Skin epidermis (tissue), 12 donors: ENCODE measurements around the gene NMRK1.

Experiments used
- H3K27ac ChIP-seq, 21 experiments: fragments of 200-600 bp; sonication (generic) in 11 of 21; one replicate each; pipeline ENCODE4 v1.5.0; 2020; ENCODE audit warnings: mild to moderate bottlenecking in 3 of 21, inconsistent platforms in 2 of 21, moderate library complexity in 2 of 21
- H3K4me3 ChIP-seq, 7 experiments: fragments of 200-600 bp; sonication (generic) in 2 of 7; one replicate each; pipeline ENCODE4 v1.5.0; 2020; ENCODE audit warnings: inconsistent platforms in 2 of 7, mild to moderate bottlenecking in 2 of 7, moderate library complexity in 1 of 7

NMRK1 gene

DNA sequence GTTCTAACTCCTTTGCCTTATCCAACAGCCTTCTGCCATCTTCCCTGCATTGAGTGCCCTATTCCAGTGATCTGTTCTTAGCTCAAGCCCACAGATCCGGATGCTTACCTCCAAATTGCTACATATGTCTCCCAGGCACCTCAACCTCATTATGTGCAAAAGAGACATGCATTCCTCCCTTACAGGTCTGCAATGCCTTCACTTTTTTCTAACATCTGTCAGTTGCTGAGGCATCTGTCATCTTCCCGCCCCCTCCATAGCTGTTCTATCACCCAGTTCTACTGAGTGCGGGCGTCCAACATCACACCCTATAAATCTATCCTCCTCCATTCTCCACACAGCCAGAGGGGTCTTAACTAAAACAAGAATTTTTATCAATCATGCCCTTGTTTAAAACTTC is 20.1 kb downstream of the NMRK1 start:
- no peak overlapping the region for H3K4me3 ChIP-seq
- no peak overlapping the region for H3K27ac ChIP-seq

DNA sequence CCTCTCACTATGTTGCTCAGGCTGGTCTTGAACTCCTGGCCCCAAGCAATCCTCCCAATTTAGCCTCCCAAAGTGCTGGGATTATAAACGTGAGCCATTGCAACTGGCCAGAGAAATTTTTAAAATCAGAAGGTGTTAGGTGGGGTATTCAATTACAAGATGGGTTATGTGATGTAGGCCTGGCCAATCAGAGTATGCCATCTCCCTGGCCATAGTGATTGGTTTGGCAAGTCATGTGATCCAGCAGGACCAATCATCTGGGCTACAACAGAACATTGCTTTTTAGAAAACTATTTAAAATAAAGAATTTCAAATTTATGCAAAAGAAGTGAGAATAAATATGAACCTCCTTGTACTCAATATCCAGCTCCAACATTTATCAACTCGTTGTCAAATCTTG is 22.4 kb downstream of the NMRK1 start:
- no peak overlapping the region for H3K27ac ChIP-seq
- H3K4me3 ChIP-seq: no peak overlapping the region

DNA sequence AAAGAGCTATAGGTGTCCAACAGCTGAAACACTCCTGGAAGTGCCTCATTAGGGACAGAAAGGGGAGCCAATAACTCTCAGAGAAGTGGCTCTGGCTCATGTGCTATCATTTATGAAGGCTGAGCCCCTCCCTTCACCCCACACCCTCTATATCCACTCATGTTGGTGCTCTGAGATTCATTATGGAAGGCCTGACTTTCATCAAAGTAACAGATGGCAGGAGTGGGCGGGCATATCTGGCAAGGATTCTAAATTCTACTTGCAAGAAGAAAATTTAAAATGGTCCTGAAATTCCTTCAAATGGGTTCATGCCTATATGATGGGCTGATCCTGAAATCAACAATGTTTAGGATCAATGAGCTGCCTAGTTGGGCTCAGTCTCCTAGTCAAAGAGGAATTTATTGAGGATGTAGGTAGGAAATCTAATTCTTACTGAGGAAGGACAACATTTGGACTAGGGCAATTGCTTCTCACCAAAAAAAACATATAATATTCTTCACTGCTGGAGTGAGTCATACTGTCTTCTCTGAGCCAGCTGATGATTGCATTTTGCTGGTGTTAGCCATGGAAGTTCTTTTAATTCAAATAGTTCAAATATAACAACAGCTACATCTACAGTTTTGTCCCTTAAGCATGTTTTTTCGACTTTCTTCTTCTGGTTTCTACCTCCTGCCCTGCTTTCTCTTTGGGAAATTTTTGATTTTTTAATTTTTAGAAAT is 23.5 kb downstream of the NMRK1 start:
- Histone ChIP-seq H3K4me3 (no peak overlapping the region), H3K27ac (peak overlapping the region in 9 of 21 experiments; percentile 14 to 68 (median 32))

DNA sequence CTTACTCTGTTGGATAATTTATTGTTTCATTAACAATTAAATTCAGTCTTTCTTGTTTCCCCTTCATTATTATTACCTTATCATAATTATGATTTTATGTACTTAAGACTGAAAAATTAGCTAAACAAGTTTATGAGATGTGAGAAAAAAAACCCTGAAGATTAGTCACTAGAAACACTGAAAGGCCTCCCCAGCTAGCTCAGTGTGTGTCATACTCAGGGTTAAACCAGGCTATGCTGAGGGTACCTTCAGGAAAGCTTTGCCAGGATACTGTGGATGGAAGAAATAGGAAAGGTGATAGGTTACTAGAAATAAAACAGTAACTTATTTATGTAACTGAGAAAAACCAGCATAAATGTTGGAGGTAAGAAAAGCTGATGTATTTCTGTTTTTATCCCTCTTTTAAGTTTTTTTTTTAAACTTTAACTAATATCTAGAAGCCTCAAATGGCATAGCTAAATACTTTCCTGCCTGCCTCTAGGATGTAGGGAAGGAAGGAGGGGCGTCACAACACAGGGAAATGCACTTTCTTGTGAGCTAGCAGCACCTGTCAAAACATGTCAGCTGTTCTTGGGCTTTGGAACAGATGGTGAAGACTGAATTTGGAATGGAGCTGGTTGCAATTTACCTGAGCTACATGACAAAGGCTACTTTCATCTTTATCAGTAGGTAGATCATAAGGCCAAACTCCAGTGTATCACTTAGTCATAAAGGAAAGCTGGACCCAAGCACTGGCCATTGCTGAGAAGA is 24.2 kb downstream of the NMRK1 start:
- H3K4me3 ChIP-seq: no peak overlapping the region
- peak overlapping the region in 7 of 21 experiments; percentile 23 to 68 (median 42) for H3K27ac ChIP-seq

DNA sequence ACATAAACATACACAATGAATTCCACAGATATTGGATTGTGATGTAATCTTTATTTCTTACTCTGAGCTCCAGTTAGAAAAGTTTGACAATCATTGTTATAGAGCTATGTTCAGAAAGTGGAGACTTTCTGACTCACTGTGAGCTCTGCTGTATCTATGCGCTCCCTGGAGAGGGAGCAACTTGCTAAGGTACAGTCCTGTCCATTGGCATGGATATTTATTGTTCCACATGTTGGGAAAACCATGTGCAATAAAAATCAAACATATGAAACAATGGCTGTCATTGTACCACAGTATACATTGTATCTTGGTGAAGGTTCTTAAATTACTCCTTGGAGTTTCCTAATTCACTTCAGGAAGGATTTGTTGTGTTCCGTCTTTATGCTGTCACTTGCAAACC is 26.8 kb downstream of the NMRK1 start:
- Histone ChIP-seq H3K4me3 (no peak overlapping the region), H3K27ac (no peak overlapping the region)

DNA sequence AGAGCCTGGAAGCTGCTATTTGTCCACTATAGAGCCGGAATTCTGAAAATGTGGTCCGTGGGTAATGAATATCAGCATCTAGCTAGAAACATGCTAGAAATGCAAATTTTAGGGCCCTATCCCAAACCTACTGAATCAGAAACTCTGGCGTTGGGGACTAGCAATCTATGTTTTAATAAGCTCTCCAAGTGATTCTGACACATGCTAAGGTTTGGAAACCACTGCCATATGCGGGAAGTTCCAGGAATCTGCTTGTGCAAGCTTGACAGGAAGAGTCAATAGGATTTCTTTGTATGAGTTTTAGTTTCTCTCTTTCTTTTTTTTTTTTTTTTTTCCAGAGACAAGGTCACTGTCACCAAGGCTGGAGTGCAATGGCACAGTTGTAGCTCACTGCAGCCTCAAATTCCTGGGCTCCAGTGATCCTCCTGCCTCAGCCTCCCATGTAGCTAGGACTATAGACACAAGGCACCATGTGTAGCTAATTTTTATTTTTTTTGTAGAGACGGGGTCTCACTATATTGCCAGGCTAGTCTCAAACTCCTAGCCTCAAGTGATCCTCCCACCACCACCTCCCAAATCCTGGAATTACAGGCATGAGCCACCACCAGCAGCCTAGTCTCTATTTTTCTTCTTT is 33.5 kb downstream of the NMRK1 start:
- H3K27ac ChIP-seq: no peak overlapping the region
- no peak overlapping the region for H3K4me3 ChIP-seq

DNA sequence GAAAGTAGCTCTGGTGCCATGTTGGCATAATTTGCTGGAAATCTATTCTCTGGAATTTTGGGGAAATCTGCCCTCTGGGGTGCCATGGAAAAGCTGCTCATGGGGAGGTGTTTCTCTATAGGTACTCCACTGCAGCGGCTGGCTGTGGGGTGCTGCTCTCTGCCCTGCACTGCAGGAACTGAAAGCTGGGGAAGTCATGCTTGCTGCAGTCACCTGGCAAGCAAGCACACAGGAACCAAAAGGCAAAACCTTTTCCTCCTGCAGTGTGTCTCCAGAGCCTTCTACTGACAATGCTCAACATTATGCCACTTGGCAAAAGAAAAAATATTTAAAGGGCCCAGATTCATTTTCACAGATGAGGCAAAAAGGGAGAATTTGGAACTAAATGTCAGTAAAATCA is 34.1 kb downstream of the NMRK1 start:
- no peak overlapping the region for H3K4me3 ChIP-seq
- H3K27ac ChIP-seq: no peak overlapping the region

DNA sequence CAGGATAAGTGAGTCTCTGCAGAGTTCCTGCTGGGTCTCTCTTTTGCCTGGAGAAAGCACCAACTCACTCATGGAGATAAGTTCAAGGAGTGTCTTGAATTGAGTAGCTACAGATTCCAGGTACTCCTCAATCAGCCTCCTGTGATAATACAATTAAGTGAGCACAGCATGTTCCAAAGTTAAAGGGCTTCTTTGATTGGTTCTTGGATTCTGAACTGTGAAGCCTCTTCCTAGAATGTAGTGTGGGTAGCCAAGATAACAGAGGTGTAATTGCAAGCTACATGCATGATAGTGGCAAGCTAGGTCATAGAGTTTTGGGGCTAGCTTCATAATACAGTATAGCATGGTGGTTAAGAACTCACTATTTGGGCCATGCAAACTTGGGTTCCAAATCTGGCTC is 36.7 kb downstream of the NMRK1 start:
- H3K27ac ChIP-seq: no peak overlapping the region
- H3K4me3 ChIP-seq: no peak overlapping the region

DNA sequence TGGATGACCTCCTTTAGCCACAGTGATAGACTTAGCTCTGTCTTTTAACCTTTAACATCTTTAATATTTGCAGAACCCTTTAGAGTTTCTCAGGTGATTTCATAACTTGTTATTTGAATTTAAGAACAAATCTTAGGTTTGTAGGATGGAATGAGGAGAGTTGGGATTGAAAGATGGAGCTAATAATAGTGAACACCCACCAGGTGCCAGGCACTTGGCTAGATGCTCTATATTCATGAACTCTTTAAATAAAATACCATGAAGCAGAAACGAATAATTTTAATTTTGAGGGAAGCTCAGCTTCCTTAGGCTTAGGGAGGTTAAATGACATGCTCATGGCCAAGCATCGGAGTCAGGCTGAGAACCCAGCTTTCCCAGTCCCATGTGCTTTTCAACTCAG is 40.4 kb downstream of the NMRK1 start:
- Histone ChIP-seq H3K27ac (no peak overlapping the region), H3K4me3 (no peak overlapping the region)

DNA sequence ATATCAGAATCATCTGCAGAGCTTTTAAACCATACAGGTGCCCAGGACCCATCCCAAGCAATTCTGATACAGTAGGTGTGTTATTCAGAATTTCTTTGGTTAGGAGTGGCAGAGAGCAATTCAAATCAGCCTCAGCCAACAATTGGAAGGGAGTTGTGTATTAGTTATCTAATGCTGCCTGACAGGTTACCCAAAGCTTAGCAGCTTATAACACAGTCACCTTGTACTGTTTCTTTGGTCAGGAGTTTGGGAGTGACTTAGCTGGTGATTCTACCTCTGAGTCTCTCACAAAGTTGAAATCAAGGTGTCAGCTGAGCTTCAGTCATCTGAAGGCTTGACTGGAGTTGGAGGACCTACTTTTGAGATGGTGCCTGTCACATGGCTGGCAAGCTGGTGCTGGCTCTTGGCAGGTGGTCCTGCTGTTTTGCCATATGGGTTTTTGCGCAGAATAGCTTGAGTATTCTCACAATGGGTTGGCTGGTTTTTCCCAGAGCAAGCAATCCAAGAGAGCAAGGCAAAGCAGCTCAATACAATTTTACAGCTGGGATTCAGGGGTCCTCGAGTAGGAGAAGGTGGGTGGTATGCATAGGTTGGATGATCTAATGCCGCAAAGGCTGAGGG is 41.1 kb downstream of the NMRK1 start:
- Histone ChIP-seq H3K27ac (no peak overlapping the region), H3K4me3 (no peak overlapping the region)

DNA sequence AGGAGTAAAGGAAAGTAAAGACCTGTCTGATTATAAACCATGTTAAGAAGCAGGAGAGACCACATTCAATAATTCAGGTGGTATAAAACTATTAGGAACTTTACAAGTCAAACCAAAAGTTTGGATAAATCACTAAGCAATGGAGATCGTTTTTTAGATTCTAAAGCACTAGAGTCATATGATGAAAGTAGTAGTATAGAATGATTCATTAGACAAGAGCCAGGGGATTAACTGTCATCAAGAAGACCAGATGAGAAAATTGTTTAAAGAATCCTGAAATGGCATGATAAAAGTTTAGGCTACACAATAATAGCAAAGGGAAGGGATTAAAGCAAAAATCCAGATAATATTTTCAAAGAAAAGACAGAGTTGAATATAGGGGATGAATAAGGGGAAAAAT is 46.9 kb downstream of the NMRK1 start:
- Histone ChIP-seq H3K4me3 (no peak overlapping the region), H3K27ac (no peak overlapping the region)

DNA sequence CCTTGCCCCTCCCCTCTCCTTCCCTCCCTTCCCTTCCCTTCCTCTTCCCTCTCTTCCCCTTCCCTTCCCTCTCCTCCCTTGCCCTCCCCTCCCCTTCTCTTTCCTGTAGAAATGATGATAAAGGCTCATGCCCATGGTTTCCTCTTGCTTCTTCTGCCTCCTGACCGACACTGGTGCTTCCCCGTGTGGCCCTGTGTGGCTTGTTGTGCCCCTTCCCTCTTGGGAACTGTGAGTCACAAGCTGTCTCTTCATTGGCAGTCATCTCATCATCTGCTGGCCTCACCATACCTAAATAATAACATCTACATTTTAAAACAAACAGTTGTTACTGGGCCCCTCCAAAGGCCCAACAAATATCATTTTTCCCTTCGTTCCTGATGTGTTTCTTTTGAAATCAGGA is 48.2 kb downstream of the NMRK1 start:
- peak overlapping the region in 4 of 21 experiments; percentile 34 to 67 (median 48) for H3K27ac ChIP-seq
- H3K4me3 ChIP-seq: no peak overlapping the region

DNA sequence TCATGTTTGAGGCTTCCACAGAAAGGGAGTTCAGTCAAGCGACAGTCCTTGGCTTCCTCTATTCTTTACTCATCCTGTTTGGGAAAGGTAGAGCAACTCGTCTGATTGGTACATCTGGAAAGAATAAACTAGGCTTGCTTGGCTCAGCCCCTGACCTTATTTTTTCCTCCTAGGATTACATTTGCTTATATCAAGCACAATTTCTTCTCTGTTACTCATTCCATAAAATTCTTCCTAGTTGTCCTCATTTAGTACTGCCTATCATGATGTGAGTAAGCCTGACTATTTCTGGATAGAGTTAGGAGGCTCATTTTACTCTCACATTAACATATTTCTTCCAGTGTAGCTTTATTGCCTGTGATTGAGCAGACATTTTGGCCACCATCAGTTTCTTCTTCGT is 48.9 kb downstream of the NMRK1 start:
- peak overlapping the region in 3 of 21 experiments; percentile 34 to 67 (median 52) for H3K27ac ChIP-seq
- no peak overlapping the region for H3K4me3 ChIP-seq

DNA sequence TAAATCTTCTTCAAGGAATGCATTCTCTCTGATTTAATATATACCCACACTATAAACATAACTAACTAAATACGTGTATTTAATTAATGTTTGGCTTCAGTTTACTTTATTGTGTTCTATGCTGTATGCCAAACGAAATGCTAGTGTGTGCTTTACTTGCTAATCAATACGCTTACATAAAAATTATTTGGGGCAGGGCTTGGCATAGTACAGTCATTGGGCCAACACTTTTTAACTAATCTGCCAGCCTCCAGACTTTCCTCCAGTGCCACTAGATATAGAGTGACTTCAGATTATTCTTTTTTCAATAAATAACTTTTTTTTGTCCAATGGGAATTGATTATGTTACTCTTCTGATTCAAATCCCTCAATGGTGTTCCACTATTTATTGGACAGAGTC is 51.2 kb downstream of the NMRK1 start:
- no peak overlapping the region for H3K4me3 ChIP-seq
- no peak overlapping the region for H3K27ac ChIP-seq

DNA sequence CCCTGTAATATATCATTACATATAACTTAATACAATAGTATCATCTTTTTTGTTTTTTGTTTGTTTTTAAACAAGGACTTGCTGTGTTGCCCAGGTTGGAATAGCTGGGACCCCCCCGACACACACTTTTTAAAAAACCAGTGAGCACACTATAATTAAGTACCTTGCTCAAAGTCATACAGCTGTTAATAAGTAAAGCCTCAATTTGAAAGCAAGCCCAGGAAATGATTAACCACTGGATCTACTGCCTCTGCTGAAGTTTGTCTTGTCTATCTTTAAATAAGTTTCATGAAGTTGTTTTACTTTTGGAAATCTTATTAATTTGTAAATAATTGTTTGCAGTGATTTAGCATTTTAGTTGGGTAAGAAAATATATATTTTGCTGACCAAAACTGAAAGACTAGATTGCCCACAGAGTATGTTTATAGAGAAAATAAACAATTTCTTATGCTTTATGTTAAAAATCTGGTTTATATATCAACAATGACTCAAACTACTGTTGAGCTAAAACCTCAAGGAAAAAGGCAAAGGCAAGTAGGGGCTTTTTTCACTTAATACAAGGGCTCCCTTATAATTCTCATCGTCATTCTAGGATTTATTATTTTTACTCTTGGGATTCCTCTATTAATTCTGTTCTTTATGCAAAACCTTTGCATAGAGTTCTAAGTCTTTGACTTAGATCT is 54.0 kb downstream of the NMRK1 start:
- Histone ChIP-seq H3K27ac (no peak overlapping the region), H3K4me3 (no peak overlapping the region)

DNA sequence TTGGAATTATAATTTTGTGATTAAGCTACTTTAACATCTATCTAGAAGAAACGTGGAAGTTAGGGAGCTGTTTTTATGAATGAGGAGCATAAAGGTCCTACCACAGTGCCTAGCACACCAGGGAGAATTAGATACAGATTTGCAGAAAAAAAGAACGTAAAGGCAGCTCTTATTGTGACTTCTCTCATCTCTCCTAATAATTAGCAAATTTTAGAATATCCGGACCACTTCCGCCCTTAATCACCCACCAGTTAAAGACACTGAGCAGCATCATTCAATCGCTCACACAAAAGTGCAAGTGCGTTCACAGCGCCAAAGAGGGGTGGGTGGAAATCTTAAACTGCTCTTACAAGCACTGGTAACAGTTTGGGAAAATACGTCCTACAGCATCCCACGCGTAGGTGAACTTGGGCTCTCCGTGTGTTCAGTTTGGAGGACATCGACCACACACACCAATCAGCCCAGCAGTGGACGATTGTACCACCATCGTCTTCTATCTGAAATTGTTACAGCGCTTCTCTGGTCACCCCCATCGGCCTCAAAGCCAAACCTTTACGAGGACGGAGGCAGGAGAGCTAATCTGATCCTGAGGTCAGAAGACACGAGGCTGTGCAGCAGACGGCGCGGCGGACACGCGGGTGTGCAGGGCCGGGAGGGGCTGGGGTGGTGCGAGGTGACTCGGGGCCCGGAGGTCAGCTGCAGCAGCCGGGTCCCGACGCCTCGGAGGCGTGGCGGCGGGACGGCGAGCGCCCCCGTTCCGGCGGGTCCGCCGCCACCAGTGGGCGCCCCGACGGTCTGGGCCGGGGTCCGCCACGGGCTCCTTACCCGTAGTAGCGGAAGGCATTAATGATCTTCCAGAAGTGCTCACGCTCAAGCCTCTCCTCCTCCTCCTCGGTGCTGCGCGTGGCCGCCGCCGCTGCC is 60.5 kb downstream of the NMRK1 start:
- Histone ChIP-seq H3K27ac (peak overlapping the region; percentile 88 to 99 (median 94)), H3K4me3 (peak overlapping the region; percentile 65 to 91 (median 80))

DNA sequence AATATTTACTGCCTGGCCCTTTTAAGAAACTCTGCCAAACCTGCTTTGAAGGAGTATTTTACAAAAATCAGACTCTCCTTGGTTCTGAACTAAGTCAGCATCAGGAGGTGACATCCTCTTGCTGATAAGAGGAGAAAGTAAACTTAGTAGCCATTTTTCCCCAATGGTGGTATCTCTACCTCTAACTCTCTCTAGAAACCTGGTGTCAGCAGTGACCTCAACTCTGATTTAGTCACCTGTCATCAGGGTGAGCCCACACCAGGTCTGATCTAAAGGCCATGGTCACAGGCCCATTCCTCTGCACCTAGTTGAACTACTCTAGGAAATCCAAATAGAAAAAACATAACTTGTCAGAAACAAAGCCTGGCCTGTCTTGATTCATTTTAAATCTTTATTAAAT is 64.1 kb downstream of the NMRK1 start:
- H3K4me3 ChIP-seq: no peak overlapping the region
- H3K27ac ChIP-seq: no peak overlapping the region

DNA sequence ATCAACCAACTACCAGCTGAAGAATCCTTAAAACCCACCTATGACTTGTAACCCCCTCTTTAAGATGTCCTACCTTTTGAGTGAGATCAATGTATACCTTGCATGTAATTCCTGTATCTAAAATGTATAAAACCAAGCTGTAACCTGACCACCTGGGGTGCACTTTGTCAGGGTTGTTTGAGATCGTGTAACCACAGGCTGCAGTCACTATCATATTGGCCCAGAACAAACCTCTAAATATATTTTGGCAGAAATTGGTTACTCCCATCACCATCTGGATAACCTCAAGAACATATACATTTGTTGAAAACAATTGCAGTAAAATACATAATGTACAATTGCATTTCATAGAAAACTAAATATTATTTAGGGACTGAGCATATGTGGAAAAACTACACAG is 68.3 kb downstream of the NMRK1 start:
- no peak overlapping the region for H3K27ac ChIP-seq
- H3K4me3 ChIP-seq: no peak overlapping the region

DNA sequence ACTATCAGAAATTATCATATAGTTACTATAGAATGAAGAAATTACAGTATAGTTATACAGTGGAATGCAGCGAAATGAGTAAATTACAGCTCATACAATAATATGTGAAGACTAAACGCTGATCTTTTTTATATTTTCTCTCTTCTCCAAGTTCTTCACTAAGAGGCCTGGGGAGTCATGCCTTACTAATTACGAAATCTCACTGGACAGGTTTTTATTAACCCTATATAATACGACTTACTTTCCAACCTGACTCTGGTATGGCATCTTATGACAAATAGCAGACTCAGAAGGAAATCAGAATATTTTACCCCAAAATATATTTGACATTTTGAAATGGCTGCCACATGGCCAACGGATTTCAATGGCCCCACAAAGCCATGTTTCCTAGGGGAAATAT is 68.9 kb downstream of the NMRK1 start:
- Histone ChIP-seq H3K4me3 (no peak overlapping the region), H3K27ac (no peak overlapping the region)
